Fibroblast of pulmonary artery (primary cell): ENCODE measurements around the gene UVRAG.
A peak's percentile ranks its signal among the peaks of the same experiment; 100 is the strongest.

Experiments
- DNase-seq: peaks from one replicate; pipeline ENCODE4 v3.0.0-alpha.2; 2010; ENCODE audit warnings: low read depth
- H3K4me3 ChIP-seq: replicated peaks from 2 replicates; pipeline ENCODE4 v1.5.1; 2011; ENCODE audit warnings: low read depth, mild to moderate bottlenecking, control low read depth, low read length, moderate library complexity
- CTCF ChIP-seq: IDR thresholded peaks from 2 replicates; pipeline ENCODE4 v1.5.1; 2011; ENCODE audit warnings: mild to moderate bottlenecking, control low read depth, low read length, inconsistent platforms; ENCODE audit errors: missing control alignments

Gene UVRAG

GRCh38 chr11:76157891-76158290 is 342.9 kb downstream of the UVRAG start:
- no peak overlapping the region for H3K4me3 ChIP-seq
- no peak for TF ChIP-seq CTCF

GRCh38 chr11:76158394-76159302 is 343.6 kb downstream of the UVRAG start:
- no peak for TF ChIP-seq CTCF
- no peak overlapping the region for H3K4me3 ChIP-seq
- no peak for DNase-seq

More at GRCh38 chr11:76157891-76158290, 342.9 kb downstream of the UVRAG start:
- DNase-seq: no peak

GRCh38 chr11:76159303-76159937 is 344.4 kb downstream of the UVRAG start:
- no peak overlapping the region for H3K4me3 ChIP-seq
- DNase-seq: no peak
- no peak for TF ChIP-seq CTCF

- TF ChIP-seq CTCF: no peak
- H3K4me3 ChIP-seq: no peak overlapping the region
- no peak for DNase-seq
Observed at GRCh38 chr11:76159983-76160661, 345.1 kb downstream of the UVRAG start.

GRCh38 chr11:76160856-76161255 is 345.8 kb downstream of the UVRAG start:
- no peak for DNase-seq
- TF ChIP-seq CTCF: no peak
- H3K4me3 ChIP-seq: no peak overlapping the region

GRCh38 chr11:76161261-76161961 is 346.4 kb downstream of the UVRAG start:
- no peak for TF ChIP-seq CTCF
- peak overlapping the region; percentile 14 for H3K4me3 ChIP-seq
- peak; percentile 52 for DNase-seq
